ENCODE measurements around the gene ETHE1. TPM values are rescaled to one million over a fixed set of nuclear protein-coding genes. Genes with fewer than 3 reads are reported as not detected.
A peak's percentile ranks its signal among the peaks of the same experiment; 100 is the strongest.

Gene ETHE1
- total RNA-seq (2013): 46.8 TPM
- polyA plus RNA-seq (100 to 1,000 TPM in 2 of 3 donors, 10 to 100 TPM in 1; 71.2 to 135 (median 111) TPM), polyA minus RNA-seq (47.9 and 63.5 TPM in 2 replicates), total RNA-seq (7.0 to 23.1 (median 21.1) reads per million in 11 experiments)

- peak within 1 kb of the TSS; percentile 60 to 89 for H3K27ac ChIP-seq (ENCODE audit: low read depth in 1 of 2, low read length in 2 of 2)
- WGBS (ENCODE audit: insufficient coverage): 5% methylated on average over 41 of the region's 54 CpGs
- peaks cover 0 to 8% of the 10 kb centered on the region in 2 donors for H3K36me3 ChIP-seq (replicated peaks in 1 of 2; ENCODE audit: control insufficient read depth in 1 of 2, insufficient read depth in 2 of 2, low read length in 2 of 2)
- peaks cover 4% of the 10 kb centered on the region for H4K20me1 ChIP-seq (ENCODE audit: insufficient read depth, low read length)
- peak within 1 kb of the TSS; percentile 99 for H3K4me2 ChIP-seq (replicated peaks; ENCODE audit: extremely low read depth, low read length, poor library complexity, severe bottlenecking)
- H3K9ac ChIP-seq (ENCODE audit: insufficient read depth, low read length, poor library complexity, severe bottlenecking): peak within 1 kb of the TSS; percentile 89
- peak; percentile 45 to 68 (median 59) for DNase-seq
- peaks cover 27 to 40% of the 10 kb centered on the region in 2 donors for H3K4me1 ChIP-seq (ENCODE audit: control insufficient read depth in 1 of 2, insufficient read depth in 2 of 2, low read length in 2 of 2)
- Mint-ChIP-seq H3K4me3 (peak within 1 kb of the TSS; percentile 90 to 98), H3K4me1 (peaks cover 34% of the 10 kb centered on the region), H3K9me3 (no peaks in the 10 kb centered on the region), H3K27me3 (ENCODE audit: low read depth in 3 of 3) (peaks cover 0 to 2% (median 1%) of the 10 kb centered on the region in 3 donors), H3K27ac (peak within 1 kb of the TSS; percentile 81 to 97 (median 92)), H3K36me3 (peaks cover 4 to 7% of the 10 kb centered on the region in 2 donors)
- H3K4me3 ChIP-seq (replicated peaks in 1 of 3; ENCODE audit: low read depth in 2 of 3, low read length in 3 of 3): peak within 1 kb of the TSS; percentile 44 to 98 (median 91)
- peak within 1 kb of the TSS; percentile 96 for H2AFZ ChIP-seq (ENCODE audit: insufficient read depth, low read depth, low read length, poor library complexity, severe bottlenecking)
- intact Hi-C loops (cut with micrococcal nuclease): loop anchor here in 1 of 2 donors (2.0 kb wide), 1 partner anchor 68 kb away; no protein-coding TSS in a partner anchor
- no peak for TF ChIP-seq CTCF (IDR thresholded peaks at IDR 0.05)
- H3K27me3 ChIP-seq (ENCODE audit: control insufficient read depth in 2 of 2, insufficient read depth in 2 of 2, low read length in 2 of 2): no peaks in the 10 kb centered on the region
- peaks cover 46% of the 10 kb centered on the region for H3K79me2 ChIP-seq (ENCODE audit: insufficient read depth, low read length)
- no peaks in the 10 kb centered on the region for H3K9me3 ChIP-seq (replicated peaks in 1 of 2; ENCODE audit: control insufficient read depth in 1 of 2, insufficient read depth in 1 of 2, low read length in 2 of 2)
Measured at GRCh38 chr19:43526884-43527859, at the start of gene ETHE1. Gene ETHE1 (minus strand): TSS chr19:43527201. CDS start chr19:43527177, 24 bp downstream.

Measured in CD14-positive monocyte (primary cell).